ENCODE data around the gene AK1. TPM values are rescaled to one million over a fixed set of nuclear protein-coding genes. Genes with fewer than 3 reads are reported as not detected.

Gene AK1
- total and polyA plus RNA-seq, 10 of the 15 experiments (the other 5 are each of a cell fraction or from before 2014, with no cell fraction given): 0.23 to 3.1 (median 1.8) TPM

- FAIRE-seq (no peak), DNase-seq (ENCODE audit: low read depth, low spot score) (no peak), ATAC-seq (no peak)
- Histone ChIP-seq H3K9ac (ENCODE audit: control insufficient read depth, insufficient read depth, low read length) (no peak overlapping the region), H3K4me1 (ENCODE audit: control insufficient read depth, insufficient read depth, low read length) (peaks cover 2% of the 10 kb centered on the region), H3K36me3 (ENCODE audit: control insufficient read depth in 2 of 2, insufficient read depth in 2 of 2, low read length in 1 of 2) (no peaks in the 10 kb centered on the region), H3K9me3 (replicated peaks; ENCODE audit: control insufficient read depth, insufficient read depth, low read length) (peaks cover 3% of the 10 kb centered on the region; the same call in 2 of the 3 replicates), H2AFZ (ENCODE audit: control insufficient read depth, low read depth, low read length) (no peak overlapping the region), H3K4me2 (ENCODE audit: control insufficient read depth, insufficient read depth) (no peak overlapping the region), H3K27ac (ENCODE audit: control insufficient read depth, insufficient read depth) (no peak overlapping the region), H3K79me2 (ENCODE audit: control insufficient read depth, insufficient read depth, low read length) (no peaks in the 10 kb centered on the region), H4K20me1 (ENCODE audit: control insufficient read depth, insufficient read depth) (no peaks in the 10 kb centered on the region), H3K4me3 (no peak overlapping the region), H3K27me3 (replicated peaks in 1 of 2; ENCODE audit: control insufficient read depth in 2 of 2, insufficient read depth in 2 of 2, low read length in 1 of 2) (no peaks in the 10 kb centered on the region)
- SMC1A ChIA-PET (ENCODE audit: uncharacterized antibody, unreplicated experiment): no interaction called here
- CTCF ChIA-PET: interaction anchor here (1.1 kb wide), 1 partner anchor 22 kb away, joined by 3 read pairs; no protein-coding TSS in a partner anchor
- in situ Hi-C loops (cut with MboI) (no loop called here), intact Hi-C loops (cut with micrococcal nuclease; ENCODE audit: unreplicated experiment) (no loop called here)
- 50% methylated on average over 6 of the region's 6 CpGs for WGBS (ENCODE audit: insufficient coverage, insufficient replicate concordance, low lambda C conversion rate, missing lambda C conversion rate)
- RAD21 ChIA-PET (ENCODE audit: unreplicated experiment): no interaction called here
- POLR2A ChIA-PET: no interaction called here
- no TSS peak for BruUV-seq (replicated peaks)
- no peak for TF ChIP-seq SIN3A (IDR thresholded peaks at IDR 0.05; ENCODE audit: low read depth, low read length)
Observed at GRCh38 chr9:127847178-127847510, 30.3 kb downstream of the AK1 start.

GRCh38 chr9:127846443-127847177 lies 30.9 kb downstream of the AK1 start:
- ChIA-PET SMC1A (ENCODE audit: uncharacterized antibody, unreplicated experiment) (no interaction called here), CTCF (no interaction called here), RAD21 (ENCODE audit: unreplicated experiment) (no interaction called here), POLR2A (no interaction called here)
- in situ Hi-C loops (cut with MboI): no loop called here
- Histone ChIP-seq H3K4me3 (no peak overlapping the region), H3K36me3 (ENCODE audit: control insufficient read depth in 2 of 2, insufficient read depth in 2 of 2, low read length in 1 of 2) (no peaks in the 10 kb centered on the region), H4K20me1 (ENCODE audit: control insufficient read depth, insufficient read depth) (no peaks in the 10 kb centered on the region), H3K79me2 (ENCODE audit: control insufficient read depth, insufficient read depth, low read length) (no peaks in the 10 kb centered on the region), H2AFZ (ENCODE audit: control insufficient read depth, low read depth, low read length) (no peak overlapping the region), H3K27me3 (replicated peaks in 1 of 2; ENCODE audit: control insufficient read depth in 2 of 2, insufficient read depth in 2 of 2, low read length in 1 of 2) (no peaks in the 10 kb centered on the region), H3K9ac (ENCODE audit: control insufficient read depth, insufficient read depth, low read length) (no peak overlapping the region), H3K9me3 (replicated peaks; ENCODE audit: control insufficient read depth, insufficient read depth, low read length) (peaks cover 3% of the 10 kb centered on the region; the same call in 2 of the 3 replicates), H3K4me2 (ENCODE audit: control insufficient read depth, insufficient read depth) (no peak overlapping the region), H3K4me1 (ENCODE audit: control insufficient read depth, insufficient read depth, low read length) (no peaks in the 10 kb centered on the region), H3K27ac (ENCODE audit: control insufficient read depth, insufficient read depth) (no peak overlapping the region)
- intact Hi-C loops (cut with micrococcal nuclease; ENCODE audit: unreplicated experiment): no loop called here
- no peak for ATAC-seq
- 48% methylated on average over 18 of the region's 18 CpGs for WGBS (ENCODE audit: insufficient coverage, insufficient replicate concordance, low lambda C conversion rate, missing lambda C conversion rate)
- DNase-seq (ENCODE audit: low read depth, low spot score): no peak
- BruUV-seq (replicated peaks): no TSS peak
- no peak for TF ChIP-seq CBX5 (IDR thresholded peaks at IDR 0.05; ENCODE audit: low read depth)
- no peak for TF ChIP-seq NR2C2 (IDR thresholded peaks at IDR 0.05; ENCODE audit: borderline replicate concordance, control insufficient read depth, insufficient read length, low read depth)
- TF ChIP-seq SUPT20H (IDR thresholded peaks at IDR 0.05; ENCODE audit: borderline replicate concordance, control insufficient read depth, low read depth, low read length): no peak
- no peak for TF ChIP-seq TCF7 (IDR thresholded peaks at IDR 0.05; ENCODE audit: borderline replicate concordance)
- no peak for TF ChIP-seq ZNF274 (IDR thresholded peaks at IDR 0.05; ENCODE audit: insufficient read depth, insufficient read length)
- no peak for TF ChIP-seq ZNF24 (IDR thresholded peaks at IDR 0.05)
- no peak for TF ChIP-seq IRF4 (IDR thresholded peaks at IDR 0.05; ENCODE audit: low read depth, low read length)
- no peak for TF ChIP-seq PAX5 (IDR thresholded peaks at IDR 0.05; ENCODE audit: borderline replicate concordance, low read depth, low read length)
- no peak for TF ChIP-seq TARDBP (IDR thresholded peaks at IDR 0.05; ENCODE audit: borderline replicate concordance)
- no peak for TF ChIP-seq CBFB (IDR thresholded peaks at IDR 0.05; ENCODE audit: low read depth)
- TF ChIP-seq CTCF (IDR thresholded peaks at IDR 0.05 in 2 of 3, conservative IDR thresholded peaks at IDR 0.05 in 1 of 3; ENCODE audit: control insufficient read depth in 2 of 3, extremely low read depth in 1 of 3, insufficient read depth in 1 of 3, low read depth in 3 of 3, low read length in 3 of 3): no peak
- FAIRE-seq: no peak

Data from GM12878 (cell line).